ENCODE results near the gene ZNF70. TPM values are rescaled to one million over a fixed set of nuclear protein-coding genes. Genes with fewer than 3 reads are reported as not detected.

ZNF70 gene
- total RNA-seq, 1 experiment from 2014 or later: 3.2 TPM

DNA sequence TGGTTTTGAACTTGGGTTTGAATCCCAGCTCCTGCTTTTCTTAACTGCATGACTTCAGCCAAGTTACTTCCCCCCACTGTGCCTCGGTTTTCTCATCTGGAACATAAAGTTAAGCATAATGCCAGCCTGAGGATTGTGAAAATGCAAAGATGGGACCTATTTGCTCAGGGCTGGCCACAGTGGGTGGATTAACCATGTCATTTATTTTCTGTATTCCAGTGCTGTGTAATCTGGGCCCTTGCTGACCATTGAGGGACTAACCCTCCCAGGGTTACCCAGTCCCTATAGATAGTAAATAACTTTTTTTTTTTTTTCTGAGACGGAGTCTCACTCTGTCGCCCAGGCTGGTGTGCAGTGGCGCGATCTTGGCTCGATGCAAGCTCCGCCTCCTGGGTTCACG lies 4.8 kb upstream of the ZNF70 start:
- H3K27ac ChIP-seq (ENCODE audit: low read depth, low read length): no peak overlapping the region
- ChIA-PET RAD21 (ENCODE audit: low non-redundant PET in 1 of 2, low total read pairs in 2 of 2, uncharacterized antibody in 2 of 2, unreplicated experiment in 2 of 2) (no interaction called here), POLR2A (interaction anchor here (1.3 kb wide), 1 partner anchor 27 kb away, joined by 3 read pairs; no protein-coding TSS in a partner anchor), CTCF (interaction anchor here (1.8 kb wide), 1 partner anchor 12 kb away, joined by 8 read pairs; the partner anchor contains the start of gene CHCHD10)
- no peak for ATAC-seq
- no peak overlapping the region for H3K4me3 ChIP-seq (replicated peaks in 1 of 2; ENCODE audit: low read depth in 1 of 2, low read length in 2 of 2)
- H3K4me1 ChIP-seq (ENCODE audit: control insufficient read depth in 1 of 2, insufficient read depth in 2 of 2, low read length in 2 of 2): peaks cover 3 to 13% of the 10 kb centered on the region in 2 experiments
- no peak overlapping the region for H2AFZ ChIP-seq (ENCODE audit: low read depth, low read length, poor library complexity, severe bottlenecking)
- no peak overlapping the region for H3K4me2 ChIP-seq (ENCODE audit: low read length)
- no peaks in the 10 kb centered on the region for H3K27me3 ChIP-seq (ENCODE audit: insufficient read depth, low read length)
- intact Hi-C loops (cut with micrococcal nuclease): no loop called here
- no peak overlapping the region for H3K9ac ChIP-seq (ENCODE audit: low read length)
- no peaks in the 10 kb centered on the region for H3K9me2 ChIP-seq (ENCODE audit: insufficient read depth)
- BruUV-seq (replicated peaks): no TSS peak
- H4K20me1 ChIP-seq (ENCODE audit: insufficient read depth): no peaks in the 10 kb centered on the region
- no peaks in the 10 kb centered on the region for H3K79me2 ChIP-seq (ENCODE audit: insufficient read depth, low read length)
- TF ChIP-seq, protein P1, sequence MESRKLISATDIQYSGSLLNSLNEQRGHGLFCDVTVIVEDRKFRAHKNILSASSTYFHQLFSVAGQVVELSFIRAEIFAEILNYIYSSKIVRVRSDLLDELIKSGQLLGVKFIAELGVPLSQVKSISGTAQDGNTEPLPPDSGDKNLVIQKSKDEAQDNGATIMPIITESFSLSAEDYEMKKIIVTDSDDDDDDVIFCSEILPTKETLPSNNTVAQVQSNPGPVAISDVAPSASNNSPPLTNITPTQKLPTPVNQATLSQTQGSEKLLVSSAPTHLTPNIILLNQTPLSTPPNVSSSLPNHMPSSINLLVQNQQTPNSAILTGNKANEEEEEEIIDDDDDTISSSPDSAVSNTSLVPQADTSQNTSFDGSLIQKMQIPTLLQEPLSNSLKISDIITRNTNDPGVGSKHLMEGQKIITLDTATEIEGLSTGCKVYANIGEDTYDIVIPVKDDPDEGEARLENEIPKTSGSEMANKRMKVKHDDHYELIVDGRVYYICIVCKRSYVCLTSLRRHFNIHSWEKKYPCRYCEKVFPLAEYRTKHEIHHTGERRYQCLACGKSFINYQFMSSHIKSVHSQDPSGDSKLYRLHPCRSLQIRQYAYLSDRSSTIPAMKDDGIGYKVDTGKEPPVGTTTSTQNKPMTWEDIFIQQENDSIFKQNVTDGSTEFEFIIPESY (IDR thresholded peaks at IDR 0.05; ENCODE audit: extremely low read depth, insufficient replicate concordance, low read length): no peak
- TF ChIP-seq CBX3 (IDR thresholded peaks at IDR 0.05; ENCODE audit: low read depth) (no peak), ZNF274 (IDR thresholded peaks at IDR 0.05; ENCODE audit: low read depth, low read length) (no peak), SP1 (IDR thresholded peaks at IDR 0.05; ENCODE audit: low read depth) (no peak), EGR1 (IDR thresholded peaks at IDR 0.05; ENCODE audit: low read depth) (no peak), CEBPB (IDR thresholded peaks at IDR 0.05; ENCODE audit: low read depth) (no peak), SIN3A (IDR thresholded peaks at IDR 0.05; ENCODE audit: low read depth) (no peak), EZH2 (IDR thresholded peaks at IDR 0.05) (no peak), POLR2A (IDR thresholded peaks at IDR 0.05; ENCODE audit: borderline replicate concordance, extremely low read depth, insufficient read depth, insufficient read length) (no peak), SRF (IDR thresholded peaks at IDR 0.05; ENCODE audit: low read depth) (no peak), ZFX (IDR thresholded peaks at IDR 0.05) (no peak), ELF1 (IDR thresholded peaks at IDR 0.05; ENCODE audit: borderline replicate concordance, low read depth) (no peak), FOSL1 (IDR thresholded peaks at IDR 0.05; ENCODE audit: low read depth) (no peak), TCF7L2 (IDR thresholded peaks at IDR 0.05; ENCODE audit: borderline replicate concordance, extremely low read depth, insufficient read depth, insufficient read length) (no peak), YY1 (IDR thresholded peaks at IDR 0.05; ENCODE audit: extremely low read depth, insufficient replicate concordance, low read depth, low read length) (no peak), POLR2AphosphoS5 (IDR thresholded peaks at IDR 0.05; ENCODE audit: low read depth, low read length) (no peak), JUND (IDR thresholded peaks at IDR 0.05) (no peak)
- TF ChIP-seq, protein P2, sequence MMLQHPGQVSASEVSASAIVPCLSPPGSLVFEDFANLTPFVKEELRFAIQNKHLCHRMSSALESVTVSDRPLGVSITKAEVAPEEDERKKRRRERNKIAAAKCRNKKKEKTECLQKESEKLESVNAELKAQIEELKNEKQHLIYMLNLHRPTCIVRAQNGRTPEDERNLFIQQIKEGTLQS (IDR thresholded peaks at IDR 0.05): no peak
- TF ChIP-seq, protein P3, sequence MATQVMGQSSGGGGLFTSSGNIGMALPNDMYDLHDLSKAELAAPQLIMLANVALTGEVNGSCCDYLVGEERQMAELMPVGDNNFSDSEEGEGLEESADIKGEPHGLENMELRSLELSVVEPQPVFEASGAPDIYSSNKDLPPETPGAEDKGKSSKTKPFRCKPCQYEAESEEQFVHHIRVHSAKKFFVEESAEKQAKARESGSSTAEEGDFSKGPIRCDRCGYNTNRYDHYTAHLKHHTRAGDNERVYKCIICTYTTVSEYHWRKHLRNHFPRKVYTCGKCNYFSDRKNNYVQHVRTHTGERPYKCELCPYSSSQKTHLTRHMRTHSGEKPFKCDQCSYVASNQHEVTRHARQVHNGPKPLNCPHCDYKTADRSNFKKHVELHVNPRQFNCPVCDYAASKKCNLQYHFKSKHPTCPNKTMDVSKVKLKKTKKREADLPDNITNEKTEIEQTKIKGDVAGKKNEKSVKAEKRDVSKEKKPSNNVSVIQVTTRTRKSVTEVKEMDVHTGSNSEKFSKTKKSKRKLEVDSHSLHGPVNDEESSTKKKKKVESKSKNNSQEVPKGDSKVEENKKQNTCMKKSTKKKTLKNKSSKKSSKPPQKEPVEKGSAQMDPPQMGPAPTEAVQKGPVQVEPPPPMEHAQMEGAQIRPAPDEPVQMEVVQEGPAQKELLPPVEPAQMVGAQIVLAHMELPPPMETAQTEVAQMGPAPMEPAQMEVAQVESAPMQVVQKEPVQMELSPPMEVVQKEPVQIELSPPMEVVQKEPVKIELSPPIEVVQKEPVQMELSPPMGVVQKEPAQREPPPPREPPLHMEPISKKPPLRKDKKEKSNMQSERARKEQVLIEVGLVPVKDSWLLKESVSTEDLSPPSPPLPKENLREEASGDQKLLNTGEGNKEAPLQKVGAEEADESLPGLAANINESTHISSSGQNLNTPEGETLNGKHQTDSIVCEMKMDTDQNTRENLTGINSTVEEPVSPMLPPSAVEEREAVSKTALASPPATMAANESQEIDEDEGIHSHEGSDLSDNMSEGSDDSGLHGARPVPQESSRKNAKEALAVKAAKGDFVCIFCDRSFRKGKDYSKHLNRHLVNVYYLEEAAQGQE (IDR thresholded peaks at IDR 0.05; ENCODE audit: low read depth): no peak
- TF ChIP-seq, protein P4, sequence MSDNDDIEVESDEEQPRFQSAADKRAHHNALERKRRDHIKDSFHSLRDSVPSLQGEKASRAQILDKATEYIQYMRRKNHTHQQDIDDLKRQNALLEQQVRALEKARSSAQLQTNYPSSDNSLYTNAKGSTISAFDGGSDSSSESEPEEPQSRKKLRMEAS (IDR thresholded peaks at IDR 0.05): no peak
- no peak for DNase-seq (ENCODE audit: low read depth, low spot score)
- no peaks in the 10 kb centered on the region for H3K9me3 ChIP-seq (ENCODE audit: control insufficient read depth in 1 of 2, insufficient read depth in 1 of 2, low read depth in 1 of 2, low read length in 2 of 2)
- no peaks in the 10 kb centered on the region for H3K36me3 ChIP-seq (ENCODE audit: control insufficient read depth in 1 of 2, insufficient read depth in 2 of 2, low read length in 2 of 2)
